K562 (cell line): Measurements from ENCODE around the gene TRMT2A. TPM values are rescaled to one million over a fixed set of nuclear protein-coding genes. Genes with fewer than 3 reads are reported as not detected.

ENCODE experiments used
- CBX3 ChIP-seq, 2 experiments: IDR thresholded peaks; 1 replicate in 1 of 2; 2 replicates in 1 of 2; pipeline ENCODE4 v1.6.1; 2012; ENCODE audit warnings: inconsistent platforms in 2 of 2, low read length in 2 of 2, borderline replicate concordance in 1 of 2, control low read depth in 1 of 2
- EP400 ChIP-seq: fragments of 450-650 bp; IDR thresholded peaks from 2 replicates; pipeline ENCODE4 v1.6.1; 2017; ENCODE audit warnings: antibody characterized with exemption, mild to moderate bottlenecking, moderate library complexity
- KDM5B ChIP-seq: fragments of 200-600 bp; sonication (generic); IDR thresholded peaks from 2 replicates; pipeline ENCODE4 v1.6.1; 2012; ENCODE audit warnings: low read depth, mild to moderate bottlenecking, moderate library complexity, low read length, control low read depth, inconsistent platforms; ENCODE audit not compliant: insufficient replicate concordance
- SAP30 ChIP-seq: fragments of 200-600 bp; sonication (generic); IDR thresholded peaks from 2 replicates; pipeline ENCODE4 v1.6.1; 2012; ENCODE audit warnings: borderline replicate concordance, low read depth, mild to moderate bottlenecking, moderate library complexity, low read length, control low read depth, inconsistent platforms; ENCODE audit not compliant: insufficient read depth, poor library complexity, severe bottlenecking
- TAF9B ChIP-seq: fragments of 450-650 bp; IDR thresholded peaks from 2 replicates; pipeline ENCODE4 v1.6.1; 2018; ENCODE audit warnings: mild to moderate bottlenecking; ENCODE audit not compliant: partially characterized antibody
- ZKSCAN8 ChIP-seq: fragments of 200-800 bp; sonication (Bioruptor generic); IDR thresholded peaks from 2 replicates; pipeline ENCODE4 v1.6.1; 2016; ENCODE audit warnings: missing genetic modification characterization, missing compliant biosample characterization
- polyA plus RNA-seq, 8 experiments: library from polyadenylated mRNA; depleted of rRNA in 4 of 8; stranded (reverse) in 5 of 8; unstranded in 3 of 8; fragments of >200 nt; fragmentation: Nextera tagmentation in 2 of 8; fragmentation: Illumina TruSeq in 1 of 8; extraction: Ambion mirVana in 2 of 8; extraction: Trizol in 1 of 8; gene quantifications; 2 replicates each; pipeline versions ENCODE4 v1.2.1 to v1.2.3, GENCODE V29; 2011 to 2014; ENCODE audit warnings: inconsistent platforms in 1 of 8, missing spikeins in 1 of 8
- total RNA-seq, 7 experiments: library from RNA; depleted of rRNA in 6 of 7; stranded (reverse); fragments of >200 nt in 6 of 7; fragmentation: Illumina TruSeq in 2 of 7; extraction: Trizol in 2 of 7; gene quantifications; 2 replicates each; pipeline versions ENCODE4 v1.2.1 to v1.2.3, GENCODE V29; 2011 to 2021; ENCODE audit warnings: low replicate concordance in 1 of 7
- TF ChIP-seq, protein P1 (sequence below), 2 experiments: fragments of 450-650 bp in 1 of 2; sonication (generic) in 1 of 2; formaldehyde crosslinking in 1 of 2; IDR thresholded peaks; 2 replicates each; pipeline versions ENCODE4 v1.7.1 to v1.9.0; 2016 to 2022; ENCODE audit warnings: inconsistent platforms in 1 of 2, mild to moderate bottlenecking in 1 of 2, missing genetic modification reagents in 1 of 2
- TF ChIP-seq, protein P2 (sequence below): sonication (generic); formaldehyde crosslinking; IDR thresholded peaks from 2 replicates; pipeline ENCODE4 v1.8.0; 2022; ENCODE audit warnings: missing genetic modification reagents, mild to moderate bottlenecking, moderate library complexity, borderline replicate concordance
- TF ChIP-seq, protein P3 (sequence below): sonication (generic); formaldehyde crosslinking; IDR thresholded peaks from 2 replicates; pipeline ENCODE4 v1.8.0; 2023; ENCODE audit warnings: mild to moderate bottlenecking, missing genetic modification reagents
- TF ChIP-seq, protein P4 (sequence below): fragments of 250-450 bp; sonication (Bioruptor Pico); IDR thresholded peaks from 2 replicates; pipeline ENCODE4 v1.5.0; 2022; ENCODE audit warnings: mild to moderate bottlenecking

Gene TRMT2A
- total and polyA plus RNA-seq, 9 of the 15 experiments (the other 6 are each of a cell fraction or from before 2014, with no cell fraction given): 1.6 to 265 (median 140) TPM

DNA sequence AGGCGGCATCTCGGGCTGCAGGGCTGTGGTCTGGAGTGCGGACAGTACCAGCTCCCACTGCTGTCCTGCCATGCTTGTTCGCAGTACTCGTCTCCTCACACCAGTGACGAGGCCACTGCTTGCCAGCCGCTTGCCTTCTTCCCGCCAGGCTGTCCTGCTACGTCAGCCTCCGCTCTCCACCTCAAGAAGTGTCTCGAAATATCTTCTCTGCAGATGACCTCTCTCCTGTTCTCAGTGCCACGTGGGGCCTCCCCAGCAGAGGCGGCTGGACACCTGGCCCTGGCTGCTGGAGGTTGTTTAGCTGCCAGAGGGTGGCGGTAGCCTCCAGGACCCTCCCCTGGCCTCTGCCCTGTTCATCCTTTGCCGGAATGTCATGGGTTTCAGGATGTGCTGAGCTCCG, 36.9 kb upstream of the TRMT2A start (continued):
- TF ChIP-seq, protein P1, sequence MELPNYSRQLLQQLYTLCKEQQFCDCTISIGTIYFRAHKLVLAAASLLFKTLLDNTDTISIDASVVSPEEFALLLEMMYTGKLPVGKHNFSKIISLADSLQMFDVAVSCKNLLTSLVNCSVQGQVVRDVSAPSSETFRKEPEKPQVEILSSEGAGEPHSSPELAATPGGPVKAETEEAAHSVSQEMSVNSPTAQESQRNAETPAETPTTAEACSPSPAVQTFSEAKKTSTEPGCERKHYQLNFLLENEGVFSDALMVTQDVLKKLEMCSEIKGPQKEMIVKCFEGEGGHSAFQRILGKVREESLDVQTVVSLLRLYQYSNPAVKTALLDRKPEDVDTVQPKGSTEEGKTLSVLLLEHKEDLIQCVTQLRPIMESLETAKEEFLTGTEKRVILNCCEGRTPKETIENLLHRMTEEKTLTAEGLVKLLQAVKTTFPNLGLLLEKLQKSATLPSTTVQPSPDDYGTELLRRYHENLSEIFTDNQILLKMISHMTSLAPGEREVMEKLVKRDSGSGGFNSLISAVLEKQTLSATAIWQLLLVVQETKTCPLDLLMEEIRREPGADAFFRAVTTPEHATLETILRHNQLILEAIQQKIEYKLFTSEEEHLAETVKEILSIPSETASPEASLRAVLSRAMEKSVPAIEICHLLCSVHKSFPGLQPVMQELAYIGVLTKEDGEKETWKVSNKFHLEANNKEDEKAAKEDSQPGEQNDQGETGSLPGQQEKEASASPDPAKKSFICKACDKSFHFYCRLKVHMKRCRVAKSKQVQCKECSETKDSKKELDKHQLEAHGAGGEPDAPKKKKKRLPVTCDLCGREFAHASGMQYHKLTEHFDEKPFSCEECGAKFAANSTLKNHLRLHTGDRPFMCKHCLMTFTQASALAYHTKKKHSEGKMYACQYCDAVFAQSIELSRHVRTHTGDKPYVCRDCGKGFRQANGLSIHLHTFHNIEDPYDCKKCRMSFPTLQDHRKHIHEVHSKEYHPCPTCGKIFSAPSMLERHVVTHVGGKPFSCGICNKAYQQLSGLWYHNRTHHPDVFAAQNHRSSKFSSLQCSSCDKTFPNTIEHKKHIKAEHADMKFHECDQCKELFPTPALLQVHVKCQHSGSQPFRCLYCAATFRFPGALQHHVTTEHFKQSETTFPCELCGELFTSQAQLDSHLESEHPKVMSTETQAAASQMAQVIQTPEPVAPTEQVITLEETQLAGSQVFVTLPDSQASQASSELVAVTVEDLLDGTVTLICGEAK (IDR thresholded peaks at IDR 0.05): no peak
- TF ChIP-seq, protein P1 (CRISPR knock-in tag; IDR thresholded peaks at IDR 0.05): no peak; the same call in 1 of the 2 replicates
- TF ChIP-seq, protein P2, sequence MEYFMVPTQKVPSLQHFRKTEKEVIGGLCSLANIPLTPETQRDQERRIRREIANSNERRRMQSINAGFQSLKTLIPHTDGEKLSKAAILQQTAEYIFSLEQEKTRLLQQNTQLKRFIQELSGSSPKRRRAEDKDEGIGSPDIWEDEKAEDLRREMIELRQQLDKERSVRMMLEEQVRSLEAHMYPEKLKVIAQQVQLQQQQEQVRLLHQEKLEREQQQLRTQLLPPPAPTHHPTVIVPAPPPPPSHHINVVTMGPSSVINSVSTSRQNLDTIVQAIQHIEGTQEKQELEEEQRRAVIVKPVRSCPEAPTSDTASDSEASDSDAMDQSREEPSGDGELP: peak; percentile 42; the same call in 1 of the 2 replicates
- TF ChIP-seq EP400 (no peak), SAP30 (no peak), KDM5B (no peak), CBX3 (IDR thresholded peaks at IDR 0.05; ENCODE audit: borderline replicate concordance in 1 of 2, low read length in 2 of 2) (no peak), TAF9B (no peak), ZKSCAN8 (CRISPR knock-in tag) (no peak)
- TF ChIP-seq, protein P3, sequence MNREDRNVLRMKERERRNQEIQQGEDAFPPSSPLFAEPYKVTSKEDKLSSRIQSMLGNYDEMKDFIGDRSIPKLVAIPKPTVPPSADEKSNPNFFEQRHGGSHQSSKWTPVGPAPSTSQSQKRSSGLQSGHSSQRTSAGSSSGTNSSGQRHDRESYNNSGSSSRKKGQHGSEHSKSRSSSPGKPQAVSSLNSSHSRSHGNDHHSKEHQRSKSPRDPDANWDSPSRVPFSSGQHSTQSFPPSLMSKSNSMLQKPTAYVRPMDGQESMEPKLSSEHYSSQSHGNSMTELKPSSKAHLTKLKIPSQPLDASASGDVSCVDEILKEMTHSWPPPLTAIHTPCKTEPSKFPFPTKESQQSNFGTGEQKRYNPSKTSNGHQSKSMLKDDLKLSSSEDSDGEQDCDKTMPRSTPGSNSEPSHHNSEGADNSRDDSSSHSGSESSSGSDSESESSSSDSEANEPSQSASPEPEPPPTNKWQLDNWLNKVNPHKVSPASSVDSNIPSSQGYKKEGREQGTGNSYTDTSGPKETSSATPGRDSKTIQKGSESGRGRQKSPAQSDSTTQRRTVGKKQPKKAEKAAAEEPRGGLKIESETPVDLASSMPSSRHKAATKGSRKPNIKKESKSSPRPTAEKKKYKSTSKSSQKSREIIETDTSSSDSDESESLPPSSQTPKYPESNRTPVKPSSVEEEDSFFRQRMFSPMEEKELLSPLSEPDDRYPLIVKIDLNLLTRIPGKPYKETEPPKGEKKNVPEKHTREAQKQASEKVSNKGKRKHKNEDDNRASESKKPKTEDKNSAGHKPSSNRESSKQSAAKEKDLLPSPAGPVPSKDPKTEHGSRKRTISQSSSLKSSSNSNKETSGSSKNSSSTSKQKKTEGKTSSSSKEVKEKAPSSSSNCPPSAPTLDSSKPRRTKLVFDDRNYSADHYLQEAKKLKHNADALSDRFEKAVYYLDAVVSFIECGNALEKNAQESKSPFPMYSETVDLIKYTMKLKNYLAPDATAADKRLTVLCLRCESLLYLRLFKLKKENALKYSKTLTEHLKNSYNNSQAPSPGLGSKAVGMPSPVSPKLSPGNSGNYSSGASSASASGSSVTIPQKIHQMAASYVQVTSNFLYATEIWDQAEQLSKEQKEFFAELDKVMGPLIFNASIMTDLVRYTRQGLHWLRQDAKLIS (CRISPR knock-in tag): no peak
- TF ChIP-seq, protein P4, sequence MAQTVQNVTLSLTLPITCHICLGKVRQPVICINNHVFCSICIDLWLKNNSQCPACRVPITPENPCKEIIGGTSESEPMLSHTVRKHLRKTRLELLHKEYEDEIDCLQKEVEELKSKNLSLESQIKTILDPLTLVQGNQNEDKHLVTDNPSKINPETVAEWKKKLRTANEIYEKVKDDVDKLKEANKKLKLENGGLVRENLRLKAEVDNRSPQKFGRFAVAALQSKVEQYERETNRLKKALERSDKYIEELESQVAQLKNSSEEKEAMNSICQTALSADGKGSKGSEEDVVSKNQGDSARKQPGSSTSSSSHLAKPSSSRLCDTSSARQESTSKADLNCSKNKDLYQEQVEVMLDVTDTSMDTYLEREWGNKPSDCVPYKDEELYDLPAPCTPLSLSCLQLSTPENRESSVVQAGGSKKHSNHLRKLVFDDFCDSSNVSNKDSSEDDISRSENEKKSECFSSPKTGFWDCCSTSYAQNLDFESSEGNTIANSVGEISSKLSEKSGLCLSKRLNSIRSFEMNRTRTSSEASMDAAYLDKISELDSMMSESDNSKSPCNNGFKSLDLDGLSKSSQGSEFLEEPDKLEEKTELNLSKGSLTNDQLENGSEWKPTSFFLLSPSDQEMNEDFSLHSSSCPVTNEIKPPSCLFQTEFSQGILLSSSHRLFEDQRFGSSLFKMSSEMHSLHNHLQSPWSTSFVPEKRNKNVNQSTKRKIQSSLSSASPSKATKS (CRISPR knock-in tag): no peak
